PC-9 (cell line): Measurements from ENCODE around the gene ECSIT. TPM values are rescaled to one million over a fixed set of nuclear protein-coding genes. Genes with fewer than 3 reads are reported as not detected.

Experiments
- BruUV-seq: library from RNA; stranded (reverse); fragments of 400-500 nt; replicated peaks from 2 replicates; lab custom pipeline; 2021; lab: Mats Ljungman, UMichigan
- CTCF ChIA-PET: fragments of 300-600 bp; sonication (Branson Sonifier 250); formaldehyde crosslinking; loops from one replicate; lab custom pipeline; 2022; ENCODE audit warnings: antibody characterized with exemption; lab: Charles Lee
- POLR2A ChIA-PET: fragments of 300-600 bp; sonication (Branson Sonifier 250); formaldehyde crosslinking; loops from one replicate; lab custom pipeline; 2022; ENCODE audit warnings: antibody characterized with exemption; ENCODE audit not compliant: unreplicated experiment; lab: Charles Lee
- DNase-seq, 2 experiments: peaks; one replicate each; pipeline versions ENCODE4 v3.0.0 to v3.0.0-alpha.2; 2015 to 2022; ENCODE audit warnings: mixed read lengths in 1 of 2
- H2AFZ ChIP-seq: fragments of 200-600 bp; sonication (generic); 2 replicates; pipeline ENCODE4 v1.8.1; 2017; ENCODE audit warnings: antibody characterized with exemption
- H3F3A ChIP-seq: fragments of 200-600 bp; sonication (generic); 2 replicates; pipeline ENCODE4 v1.8.1; 2017; ENCODE audit warnings: antibody characterized with exemption, mild to moderate bottlenecking, low read depth; ENCODE audit not compliant: insufficient read depth
- H3K27ac ChIP-seq: fragments of 200-600 bp; sonication (generic); 2 replicates; pipeline ENCODE4 v1.6.1; 2016; ENCODE audit warnings: mixed run types
- H3K27me3 ChIP-seq: fragments of 200-600 bp; sonication (generic); 2 replicates; pipeline ENCODE4 v1.6.1; 2016; ENCODE audit warnings: low read depth, mixed run types; ENCODE audit not compliant: insufficient read depth
- H3K36me3 ChIP-seq: fragments of 200-600 bp; sonication (generic); 2 replicates; pipeline ENCODE4 v1.6.1; 2016; ENCODE audit warnings: low read depth, mixed run types
- H3K4me1 ChIP-seq: fragments of 200-600 bp; sonication (generic); replicated peaks from 2 replicates; pipeline ENCODE4 v1.6.1; 2016; ENCODE audit warnings: mixed run types; ENCODE audit not compliant: insufficient read depth
- H3K4me2 ChIP-seq: fragments of 200-600 bp; sonication (generic); 2 replicates; pipeline ENCODE4 v1.6.1; 2017; ENCODE audit warnings: mixed run types
- H3K4me3 ChIP-seq: fragments of 200-600 bp; sonication (generic); 2 replicates; pipeline ENCODE4 v1.6.1; 2016; ENCODE audit warnings: mixed run types
- H3K79me2 ChIP-seq: fragments of 200-600 bp; sonication (generic); 2 replicates; pipeline ENCODE4 v1.6.1; 2017; ENCODE audit warnings: low read depth, mixed run types
- H3K9me2 ChIP-seq: fragments of 200-600 bp; sonication (generic); 2 replicates; pipeline ENCODE4 v1.8.1; 2017; ENCODE audit warnings: mild to moderate bottlenecking; ENCODE audit not compliant: insufficient read depth
- H3K9me3 ChIP-seq: fragments of 200-600 bp; sonication (generic); 2 replicates; pipeline ENCODE4 v1.8.1; 2016; ENCODE audit warnings: low read depth; ENCODE audit not compliant: insufficient read depth
- H4K20me1 ChIP-seq: fragments of 200-600 bp; sonication (generic); 2 replicates; pipeline ENCODE4 v1.8.1; 2017; ENCODE audit not compliant: insufficient read depth
- EZH2 ChIP-seq: fragments of 200-600 bp; sonication (generic); IDR thresholded peaks from 2 replicates; pipeline ENCODE4 v1.8.0; 2017; ENCODE audit warnings: antibody characterized with exemption, low read depth
- intact Hi-C: fragments of 100-400 bp; cut with micrococcal nuclease; formaldehyde crosslinking; loops from one replicate; pipeline ENCODE4 v1.10.0; 2022; ENCODE audit not compliant: unreplicated experiment
- total RNA-seq: library from RNA; stranded (reverse); gene quantifications from 2 replicates; pipeline ENCODE4 v1.2.3, GENCODE V29; 2021
- TF ChIP-seq, protein P1 (sequence below): fragments of 200-600 bp; sonication (generic); conservative IDR thresholded peaks from 2 replicates; pipeline ENCODE4 v1.6.1; 2017; ENCODE audit warnings: mixed run types, antibody characterized with exemption, mild to moderate bottlenecking, moderate library complexity

ECSIT gene
- total RNA-seq, 1 experiment from 2014 or later: 42.4 TPM

DNA sequence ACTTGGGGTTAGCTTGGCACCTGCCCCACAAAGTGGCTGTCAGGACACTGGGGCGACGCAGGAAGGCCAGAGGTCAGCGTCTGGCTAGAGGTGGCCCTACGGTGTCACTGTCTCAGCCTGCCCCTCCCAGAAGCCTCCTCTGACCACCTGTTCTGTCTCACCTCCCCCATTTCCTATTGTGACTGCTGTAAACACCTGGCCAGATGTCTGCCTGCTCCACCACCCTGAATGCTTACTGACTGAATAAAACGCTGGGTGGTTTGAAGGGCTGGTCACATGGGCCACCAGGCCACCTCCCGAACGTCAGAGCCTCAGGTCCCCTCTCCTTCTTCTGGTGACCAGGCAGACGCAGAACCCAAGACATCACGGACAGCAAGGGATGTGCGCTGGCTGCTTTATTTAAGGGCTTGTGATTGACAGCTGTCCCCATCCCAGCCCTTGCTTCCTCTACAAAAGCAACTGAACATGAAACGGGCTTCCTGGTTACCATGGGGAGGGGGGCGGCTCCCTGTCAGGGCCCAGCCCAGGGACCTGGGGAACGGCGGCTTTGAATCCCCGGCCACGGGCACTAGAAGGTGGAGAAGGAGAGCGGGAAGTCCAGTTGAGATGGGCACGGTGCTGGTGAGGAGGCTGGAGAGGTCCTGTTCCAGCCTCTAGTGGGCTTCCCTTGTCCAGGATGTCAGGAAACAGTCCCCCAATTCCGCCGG is 23.9 kb upstream of the ECSIT start:
- ChIA-PET CTCF (no interaction called here), POLR2A (no interaction called here)
- H3K79me2 ChIP-seq: peaks cover 31% of the 10 kb centered on the region
- H3K27ac ChIP-seq: no peak overlapping the region
- H3F3A ChIP-seq: peaks cover 5% of the 10 kb centered on the region; the same call in 1 of the 2 replicates
- TF ChIP-seq, protein P1, sequence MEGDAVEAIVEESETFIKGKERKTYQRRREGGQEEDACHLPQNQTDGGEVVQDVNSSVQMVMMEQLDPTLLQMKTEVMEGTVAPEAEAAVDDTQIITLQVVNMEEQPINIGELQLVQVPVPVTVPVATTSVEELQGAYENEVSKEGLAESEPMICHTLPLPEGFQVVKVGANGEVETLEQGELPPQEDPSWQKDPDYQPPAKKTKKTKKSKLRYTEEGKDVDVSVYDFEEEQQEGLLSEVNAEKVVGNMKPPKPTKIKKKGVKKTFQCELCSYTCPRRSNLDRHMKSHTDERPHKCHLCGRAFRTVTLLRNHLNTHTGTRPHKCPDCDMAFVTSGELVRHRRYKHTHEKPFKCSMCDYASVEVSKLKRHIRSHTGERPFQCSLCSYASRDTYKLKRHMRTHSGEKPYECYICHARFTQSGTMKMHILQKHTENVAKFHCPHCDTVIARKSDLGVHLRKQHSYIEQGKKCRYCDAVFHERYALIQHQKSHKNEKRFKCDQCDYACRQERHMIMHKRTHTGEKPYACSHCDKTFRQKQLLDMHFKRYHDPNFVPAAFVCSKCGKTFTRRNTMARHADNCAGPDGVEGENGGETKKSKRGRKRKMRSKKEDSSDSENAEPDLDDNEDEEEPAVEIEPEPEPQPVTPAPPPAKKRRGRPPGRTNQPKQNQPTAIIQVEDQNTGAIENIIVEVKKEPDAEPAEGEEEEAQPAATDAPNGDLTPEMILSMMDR: no peak
- TF ChIP-seq EZH2: no peak
- DNase-seq: no peak
- intact Hi-C loops: no loop called here
- H2AFZ ChIP-seq: no peak overlapping the region
- H3K4me2 ChIP-seq: no peak overlapping the region
- no peaks in the 10 kb centered on the region for H3K27me3 ChIP-seq
- H3K9me3 ChIP-seq: no peaks in the 10 kb centered on the region
- H3K9me2 ChIP-seq: no peaks in the 10 kb centered on the region
- H3K4me1 ChIP-seq: peaks cover 3% of the 10 kb centered on the region; the same call in 1 of the 2 replicates
- 0 out of 2 replicates have a peak, but pooled peaks cover 11% of the 10 kb centered on the region for H3K36me3 ChIP-seq
- H4K20me1 ChIP-seq: peaks cover 20% of the 10 kb centered on the region
- no TSS peak for BruUV-seq
- H3K4me3 ChIP-seq: no peak overlapping the region

DNA sequence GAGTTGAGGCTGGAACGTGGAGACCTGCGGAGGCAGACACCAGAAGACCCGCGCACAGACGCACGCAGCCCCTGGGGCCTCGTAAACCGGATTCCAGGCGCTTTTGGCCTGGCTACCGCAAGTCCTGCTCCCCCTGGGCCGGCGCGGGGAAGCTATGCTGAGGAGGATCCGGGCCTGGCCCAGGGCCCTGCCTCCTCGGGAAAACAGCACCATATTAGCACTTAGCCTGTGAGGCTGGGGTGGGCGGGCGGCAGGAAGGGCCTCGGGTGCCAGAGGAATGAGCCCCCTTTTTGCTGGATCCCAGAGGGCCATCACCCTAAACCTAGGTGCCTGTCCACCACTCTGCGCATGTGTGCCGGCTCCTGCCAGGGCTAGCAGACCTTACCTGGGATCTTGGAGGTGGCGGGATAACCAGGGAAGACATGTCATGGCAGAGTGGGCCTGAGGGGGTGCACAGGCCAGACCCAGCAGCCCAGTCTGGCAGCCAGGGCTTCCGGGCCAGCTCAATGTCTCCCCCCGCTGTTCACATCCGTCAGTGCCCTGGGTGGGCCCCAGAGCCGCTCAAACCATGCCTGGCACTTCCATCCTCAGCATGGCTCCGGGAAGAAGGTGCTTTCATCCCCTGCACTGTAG is 22.8 kb upstream of the ECSIT start:
- no peaks in the 10 kb centered on the region for H3K9me3 ChIP-seq
- BruUV-seq: no TSS peak

DNA sequence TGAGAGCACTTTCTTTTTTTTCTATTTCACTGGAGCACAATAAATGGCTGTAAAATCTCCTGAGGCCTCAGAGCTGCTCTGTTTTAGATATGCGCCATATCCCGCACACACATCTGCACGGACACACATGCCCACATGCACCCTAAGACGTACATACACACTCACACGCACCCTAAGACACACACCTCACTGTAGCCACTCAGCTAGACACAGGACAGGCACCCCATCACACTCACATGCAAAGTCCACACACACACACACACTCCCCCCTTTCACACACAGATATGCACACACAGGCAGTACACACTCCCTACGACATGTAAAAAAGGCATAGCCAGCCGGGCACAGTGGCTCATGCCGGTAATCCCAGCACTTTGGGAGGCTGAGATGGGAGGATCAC is 21.3 kb upstream of the ECSIT start:
- Histone ChIP-seq H3K36me3 (0 out of 2 replicates have a peak, but pooled peaks cover 11% of the 10 kb centered on the region), H3K4me3 (no peak overlapping the region), H3K9me2 (no peaks in the 10 kb centered on the region), H3F3A (peaks cover 5% of the 10 kb centered on the region; the same call in 1 of the 2 replicates), H3K4me1 (no peaks in the 10 kb centered on the region), H2AFZ (no peak overlapping the region), H3K4me2 (no peak overlapping the region), H3K27ac (no peak overlapping the region), H3K27me3 (no peaks in the 10 kb centered on the region), H3K79me2 (peaks cover 5% of the 10 kb centered on the region; the same call in 1 of the 2 replicates), H3K9me3 (no peaks in the 10 kb centered on the region), H4K20me1 (peaks cover under 1% of the 10 kb centered on the region)
- TF ChIP-seq, protein P1: no peak
- TF ChIP-seq EZH2: no peak
- intact Hi-C loops: no loop called here
- no TSS peak for BruUV-seq
- no peak for DNase-seq
- CTCF ChIA-PET: no interaction called here
- POLR2A ChIA-PET: no interaction called here

More for the DNA sequence above, 22.8 kb upstream of the ECSIT start:
- Histone ChIP-seq H3K4me2 (no peak overlapping the region), H3K79me2 (peaks cover 20% of the 10 kb centered on the region), H3F3A (peaks cover 2% of the 10 kb centered on the region; the same call in 1 of the 2 replicates), H3K4me3 (no peak overlapping the region), H4K20me1 (peaks cover 13% of the 10 kb centered on the region), H3K27ac (no peak overlapping the region), H3K36me3 (0 out of 2 replicates have a peak, but pooled peaks cover 11% of the 10 kb centered on the region), H3K4me1 (no peaks in the 10 kb centered on the region), H2AFZ (no peak overlapping the region), H3K9me2 (no peaks in the 10 kb centered on the region), H3K27me3 (no peaks in the 10 kb centered on the region)
- CTCF ChIA-PET: interaction anchor here (0.5 kb wide), 1 partner anchor 258 kb away, joined by 24 read pairs; no protein-coding TSS in a partner anchor
- intact Hi-C loops: no loop called here
- POLR2A ChIA-PET: no interaction called here
- DNase-seq: no peak
- TF ChIP-seq, protein P1: no peak; the same call in 1 of the 2 replicates
- no peak for TF ChIP-seq EZH2
